ENCODE results near the gene DUSP28. TPM values are rescaled to one million over a fixed set of nuclear protein-coding genes. Genes with fewer than 3 reads are reported as not detected.

Gene DUSP28
- total RNA-seq, 1 experiment from 2014 or later = 2.2 TPM

DNA sequence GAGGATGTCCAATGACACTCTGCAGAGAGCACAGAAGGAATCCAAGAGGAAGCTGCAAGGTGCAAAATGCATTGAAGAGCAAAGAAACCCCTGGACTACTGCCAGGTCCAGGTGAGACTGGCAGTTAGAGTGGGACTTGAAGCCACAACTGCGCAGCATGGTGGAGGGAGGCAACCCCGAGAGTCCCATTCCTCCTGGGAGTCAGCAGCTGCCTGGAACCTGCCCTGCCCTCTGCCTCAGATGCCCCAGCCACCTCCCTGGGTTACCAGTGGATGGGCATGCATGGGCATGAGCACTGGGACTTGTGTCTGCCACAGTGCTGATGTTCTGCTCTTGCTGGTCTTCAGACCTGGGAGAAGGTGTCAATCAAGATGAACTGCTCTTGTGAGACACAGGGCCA is 45.5 kb upstream of the DUSP28 start:
- H3K9me3 ChIP-seq = no peaks in the 10 kb centered on the region
- H3K4me1 Mint-ChIP-seq (ENCODE audit: low read depth, unreplicated experiment) = no peaks in the 10 kb centered on the region
- ChIA-PET POLR2A (no interaction called here), CTCF (interaction anchor here (0.7 to 0.9 kb wide), 2 partner anchors 46 to 52 kb away, joined by 3 to 8 read pairs; no protein-coding TSS in a partner anchor)
- no peaks in the 10 kb centered on the region for H3K36me3 ChIP-seq (ENCODE audit: control insufficient read depth, insufficient read depth, low read length)
- BruUV-seq (replicated peaks) = no TSS peak
- TF ChIP-seq, protein P1, sequence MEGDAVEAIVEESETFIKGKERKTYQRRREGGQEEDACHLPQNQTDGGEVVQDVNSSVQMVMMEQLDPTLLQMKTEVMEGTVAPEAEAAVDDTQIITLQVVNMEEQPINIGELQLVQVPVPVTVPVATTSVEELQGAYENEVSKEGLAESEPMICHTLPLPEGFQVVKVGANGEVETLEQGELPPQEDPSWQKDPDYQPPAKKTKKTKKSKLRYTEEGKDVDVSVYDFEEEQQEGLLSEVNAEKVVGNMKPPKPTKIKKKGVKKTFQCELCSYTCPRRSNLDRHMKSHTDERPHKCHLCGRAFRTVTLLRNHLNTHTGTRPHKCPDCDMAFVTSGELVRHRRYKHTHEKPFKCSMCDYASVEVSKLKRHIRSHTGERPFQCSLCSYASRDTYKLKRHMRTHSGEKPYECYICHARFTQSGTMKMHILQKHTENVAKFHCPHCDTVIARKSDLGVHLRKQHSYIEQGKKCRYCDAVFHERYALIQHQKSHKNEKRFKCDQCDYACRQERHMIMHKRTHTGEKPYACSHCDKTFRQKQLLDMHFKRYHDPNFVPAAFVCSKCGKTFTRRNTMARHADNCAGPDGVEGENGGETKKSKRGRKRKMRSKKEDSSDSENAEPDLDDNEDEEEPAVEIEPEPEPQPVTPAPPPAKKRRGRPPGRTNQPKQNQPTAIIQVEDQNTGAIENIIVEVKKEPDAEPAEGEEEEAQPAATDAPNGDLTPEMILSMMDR (IDR thresholded peaks at IDR 0.05; ENCODE audit: insufficient read depth in 1 of 2, low read depth in 1 of 2, low read length in 1 of 2, severe bottlenecking in 1 of 2, unreplicated experiment in 1 of 2) = no peak
- no peaks in the 10 kb centered on the region for H3K27me3 Mint-ChIP-seq (ENCODE audit: insufficient read depth, unreplicated experiment)
- no peaks in the 10 kb centered on the region for H3K9me3 Mint-ChIP-seq (ENCODE audit: unreplicated experiment)
- no peaks in the 10 kb centered on the region for H3K4me1 ChIP-seq
- no peak overlapping the region for H3K4me3 Mint-ChIP-seq (ENCODE audit: unreplicated experiment)
- no peak overlapping the region for H3K27ac Mint-ChIP-seq (ENCODE audit: unreplicated experiment)
- intact Hi-C loops (cut with micrococcal nuclease; ENCODE audit: unreplicated experiment) = no loop called here
- no peak overlapping the region for H3K4me3 ChIP-seq (ENCODE audit: low read depth, low read length)
- peak in 1 of 2 experiments; percentile 5 for DNase-seq
- H3K27me3 ChIP-seq (replicated peaks; ENCODE audit: control insufficient read depth, insufficient read depth, low read length) = no peaks in the 10 kb centered on the region
- H3K36me3 Mint-ChIP-seq (ENCODE audit: insufficient read depth, unreplicated experiment) = no peaks in the 10 kb centered on the region

DNA sequence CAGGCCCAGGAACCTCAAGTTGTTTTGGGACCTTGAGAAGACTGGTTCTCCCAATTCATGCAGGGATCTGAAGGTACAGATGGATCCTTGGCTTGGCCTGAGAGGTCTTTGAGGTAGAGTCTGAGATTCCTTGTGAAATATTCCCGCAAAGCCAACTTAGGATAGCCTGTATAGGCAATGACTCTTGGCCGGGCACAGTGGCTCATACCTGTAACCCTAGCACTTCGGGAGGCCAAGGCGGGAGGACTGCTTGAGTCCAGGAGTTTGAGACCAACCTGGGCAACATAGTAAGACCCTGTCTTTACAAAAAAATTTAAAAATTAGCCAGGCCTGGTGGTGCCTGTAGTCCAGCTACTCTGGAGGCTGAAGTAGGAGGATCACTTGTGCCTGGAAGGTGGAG is 42.8 kb upstream of the DUSP28 start:
- Histone ChIP-seq H3K27me3 (replicated peaks; ENCODE audit: control insufficient read depth, insufficient read depth, low read length) (no peaks in the 10 kb centered on the region), H3K36me3 (ENCODE audit: control insufficient read depth, insufficient read depth, low read length) (no peaks in the 10 kb centered on the region), H3K9me3 (no peaks in the 10 kb centered on the region), H3K4me1 (no peaks in the 10 kb centered on the region), H3K4me3 (ENCODE audit: low read depth, low read length) (no peak overlapping the region)
- DNase-seq = no peak
- H3K9me3 Mint-ChIP-seq (ENCODE audit: unreplicated experiment) = no peaks in the 10 kb centered on the region
- ChIA-PET POLR2A (no interaction called here), CTCF (no interaction called here)
- no TSS peak for BruUV-seq (replicated peaks)
- TF ChIP-seq, protein P1 (IDR thresholded peaks at IDR 0.05; ENCODE audit: insufficient read depth in 1 of 2, low read depth in 1 of 2, low read length in 1 of 2, severe bottlenecking in 1 of 2, unreplicated experiment in 1 of 2) = no peak
- H3K27ac Mint-ChIP-seq (ENCODE audit: unreplicated experiment) = no peak overlapping the region
- intact Hi-C loops (cut with micrococcal nuclease; ENCODE audit: unreplicated experiment) = no loop called here
- H3K27me3 Mint-ChIP-seq (ENCODE audit: insufficient read depth, unreplicated experiment) = no peaks in the 10 kb centered on the region
- H3K4me3 Mint-ChIP-seq (ENCODE audit: unreplicated experiment) = no peak overlapping the region
- H3K4me1 Mint-ChIP-seq (ENCODE audit: low read depth, unreplicated experiment) = no peaks in the 10 kb centered on the region
- H3K36me3 Mint-ChIP-seq (ENCODE audit: insufficient read depth, unreplicated experiment) = peaks cover 1% of the 10 kb centered on the region

DNA sequence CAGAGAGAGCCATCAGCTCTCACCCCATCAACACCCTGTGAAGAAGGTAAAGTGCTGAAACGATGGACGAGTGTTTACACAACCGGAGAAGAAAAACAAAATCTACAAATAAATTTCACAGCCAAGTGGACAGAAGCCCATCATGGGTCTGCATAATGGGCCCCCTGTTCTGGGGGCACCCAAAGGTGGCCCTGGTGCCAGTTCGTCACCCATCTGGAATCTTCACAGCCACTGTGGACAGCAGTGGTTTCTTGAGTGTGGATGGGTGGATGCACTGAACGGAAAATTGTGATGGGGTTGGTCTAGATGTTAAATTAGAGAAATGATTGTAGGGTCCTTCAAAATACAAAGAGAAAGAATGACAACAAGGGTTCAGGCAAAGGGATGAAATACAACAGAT is 41.2 kb upstream of the DUSP28 start:
- Histone ChIP-seq H3K27me3 (replicated peaks; ENCODE audit: control insufficient read depth, insufficient read depth, low read length) (no peaks in the 10 kb centered on the region), H3K36me3 (ENCODE audit: control insufficient read depth, insufficient read depth, low read length) (no peaks in the 10 kb centered on the region), H3K4me3 (ENCODE audit: low read depth, low read length) (no peak overlapping the region), H3K9me3 (no peaks in the 10 kb centered on the region), H3K4me1 (no peaks in the 10 kb centered on the region)
- Mint-ChIP-seq H3K36me3 (ENCODE audit: insufficient read depth, unreplicated experiment) (peaks cover 10% of the 10 kb centered on the region), H3K27ac (ENCODE audit: unreplicated experiment) (no peak overlapping the region), H3K27me3 (ENCODE audit: insufficient read depth, unreplicated experiment) (no peaks in the 10 kb centered on the region), H3K4me3 (ENCODE audit: unreplicated experiment) (no peak overlapping the region), H3K9me3 (ENCODE audit: unreplicated experiment) (no peaks in the 10 kb centered on the region), H3K4me1 (ENCODE audit: low read depth, unreplicated experiment) (no peaks in the 10 kb centered on the region)
- intact Hi-C loops (cut with micrococcal nuclease; ENCODE audit: unreplicated experiment) = no loop called here
- peak in 1 of 2 experiments; percentile 4 for DNase-seq
- ChIA-PET POLR2A (no interaction called here), CTCF (no interaction called here)
- BruUV-seq (replicated peaks) = no TSS peak
- TF ChIP-seq, protein P1 (IDR thresholded peaks at IDR 0.05; ENCODE audit: insufficient read depth in 1 of 2, low read depth in 1 of 2, low read length in 1 of 2, severe bottlenecking in 1 of 2, unreplicated experiment in 1 of 2) = no peak
